GM06990 (cell line): Measurements from ENCODE around the gene GOLGA2.

Source experiments
- DNase-seq: peaks from one replicate; pipeline ENCODE4 v3.0.0-alpha.2; 2011; ENCODE audit not compliant: insufficient read length; ENCODE audit errors: extremely low read depth
- H3K27me3 ChIP-seq: replicated peaks from 2 replicates; pipeline ENCODE4 v1.6.0; 2011; ENCODE audit warnings: low read length; ENCODE audit not compliant: control insufficient read depth, insufficient read depth
- H3K36me3 ChIP-seq: 2 replicates; pipeline ENCODE4 v1.5.1; 2011; ENCODE audit warnings: low read length; ENCODE audit not compliant: control insufficient read depth, insufficient read depth
- H3K4me3 ChIP-seq: replicated peaks from 2 replicates; pipeline ENCODE4 v1.5.1; 2011; ENCODE audit warnings: low read depth, mild to moderate bottlenecking, control low read depth, low read length
- TF ChIP-seq, protein P1 (sequence below): IDR thresholded peaks from 2 replicates; pipeline ENCODE4 v1.5.1; 2011; ENCODE audit warnings: low read length, control low read depth, mild to moderate bottlenecking, inconsistent platforms; ENCODE audit not compliant: insufficient read depth, poor library complexity, severe bottlenecking

GOLGA2 gene

DNA sequence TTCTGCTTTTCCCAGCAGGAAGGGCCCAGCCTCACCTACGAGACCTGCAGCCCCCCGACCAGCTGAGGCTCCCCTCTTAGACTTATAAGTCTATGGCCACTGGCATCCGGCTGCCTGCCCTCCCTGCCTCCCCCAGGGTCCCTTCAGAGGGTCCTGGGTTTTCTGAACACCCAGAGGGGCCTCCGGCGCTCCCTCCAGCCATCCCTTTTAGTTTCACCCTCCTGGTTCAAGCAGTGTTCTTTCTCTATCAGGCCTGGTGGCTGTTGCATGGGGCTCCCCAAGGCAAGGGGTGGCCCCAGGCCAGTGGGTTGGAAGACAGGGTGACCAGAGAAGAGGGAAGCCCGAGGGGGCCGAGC is 21.8 kb downstream of the GOLGA2 start:
- DNase-seq, result no peak
- Histone ChIP-seq H3K4me3 (no peak overlapping the region), H3K27me3 (peaks cover 1% of the 10 kb centered on the region; the same call in 1 of the 2 replicates), H3K36me3 (peaks cover 13% of the 10 kb centered on the region)
- TF ChIP-seq, protein P1, sequence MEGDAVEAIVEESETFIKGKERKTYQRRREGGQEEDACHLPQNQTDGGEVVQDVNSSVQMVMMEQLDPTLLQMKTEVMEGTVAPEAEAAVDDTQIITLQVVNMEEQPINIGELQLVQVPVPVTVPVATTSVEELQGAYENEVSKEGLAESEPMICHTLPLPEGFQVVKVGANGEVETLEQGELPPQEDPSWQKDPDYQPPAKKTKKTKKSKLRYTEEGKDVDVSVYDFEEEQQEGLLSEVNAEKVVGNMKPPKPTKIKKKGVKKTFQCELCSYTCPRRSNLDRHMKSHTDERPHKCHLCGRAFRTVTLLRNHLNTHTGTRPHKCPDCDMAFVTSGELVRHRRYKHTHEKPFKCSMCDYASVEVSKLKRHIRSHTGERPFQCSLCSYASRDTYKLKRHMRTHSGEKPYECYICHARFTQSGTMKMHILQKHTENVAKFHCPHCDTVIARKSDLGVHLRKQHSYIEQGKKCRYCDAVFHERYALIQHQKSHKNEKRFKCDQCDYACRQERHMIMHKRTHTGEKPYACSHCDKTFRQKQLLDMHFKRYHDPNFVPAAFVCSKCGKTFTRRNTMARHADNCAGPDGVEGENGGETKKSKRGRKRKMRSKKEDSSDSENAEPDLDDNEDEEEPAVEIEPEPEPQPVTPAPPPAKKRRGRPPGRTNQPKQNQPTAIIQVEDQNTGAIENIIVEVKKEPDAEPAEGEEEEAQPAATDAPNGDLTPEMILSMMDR, result no peak

DNA sequence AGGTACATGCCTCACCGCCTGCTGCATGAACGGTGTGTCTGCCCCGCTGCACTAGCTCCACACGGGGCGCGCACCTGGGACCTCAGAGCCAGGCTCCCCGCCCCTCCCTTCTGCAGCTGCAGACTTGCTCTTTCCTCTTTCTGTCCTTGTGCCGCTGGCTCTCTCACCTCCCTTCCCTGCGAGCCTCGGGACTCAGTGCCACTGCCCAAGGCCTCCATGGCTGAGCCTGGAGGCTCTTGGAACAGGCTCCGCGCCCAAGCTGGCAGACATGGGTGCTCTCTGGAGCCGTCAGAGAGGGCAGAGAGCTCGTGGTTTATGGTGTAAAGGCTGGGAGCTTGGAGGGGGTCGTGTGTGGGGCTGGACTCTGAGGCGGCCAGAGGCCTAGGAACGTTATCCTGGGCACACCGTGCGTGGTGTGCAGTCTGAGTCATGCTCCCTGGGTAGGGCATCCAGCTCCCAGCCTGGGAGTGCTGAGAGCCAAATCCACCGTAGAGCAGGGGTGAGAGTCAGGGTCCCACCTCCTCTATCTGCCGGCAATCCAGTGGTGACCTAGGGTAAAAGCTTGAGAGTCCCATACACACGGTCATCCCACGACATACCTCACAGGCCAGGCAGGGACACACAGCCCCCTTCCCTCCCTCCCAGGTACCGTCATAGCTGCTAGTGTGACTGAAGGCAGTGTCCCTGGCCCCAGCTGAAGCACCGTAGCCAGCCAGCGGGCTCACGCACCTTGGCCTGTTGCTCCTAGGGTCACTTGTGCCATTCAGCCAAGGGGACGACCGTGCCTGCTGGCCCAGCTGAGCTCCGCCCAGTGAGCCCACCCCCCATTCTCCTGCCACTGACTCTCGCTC is 22.4 kb downstream of the GOLGA2 start:
- TF ChIP-seq, protein P1, result no peak
- H3K4me3 ChIP-seq, result no peak overlapping the region
- H3K27me3 ChIP-seq, result peaks cover 1% of the 10 kb centered on the region; the same call in 1 of the 2 replicates
- peaks cover 9% of the 10 kb centered on the region for H3K36me3 ChIP-seq
- DNase-seq, result no peak

DNA sequence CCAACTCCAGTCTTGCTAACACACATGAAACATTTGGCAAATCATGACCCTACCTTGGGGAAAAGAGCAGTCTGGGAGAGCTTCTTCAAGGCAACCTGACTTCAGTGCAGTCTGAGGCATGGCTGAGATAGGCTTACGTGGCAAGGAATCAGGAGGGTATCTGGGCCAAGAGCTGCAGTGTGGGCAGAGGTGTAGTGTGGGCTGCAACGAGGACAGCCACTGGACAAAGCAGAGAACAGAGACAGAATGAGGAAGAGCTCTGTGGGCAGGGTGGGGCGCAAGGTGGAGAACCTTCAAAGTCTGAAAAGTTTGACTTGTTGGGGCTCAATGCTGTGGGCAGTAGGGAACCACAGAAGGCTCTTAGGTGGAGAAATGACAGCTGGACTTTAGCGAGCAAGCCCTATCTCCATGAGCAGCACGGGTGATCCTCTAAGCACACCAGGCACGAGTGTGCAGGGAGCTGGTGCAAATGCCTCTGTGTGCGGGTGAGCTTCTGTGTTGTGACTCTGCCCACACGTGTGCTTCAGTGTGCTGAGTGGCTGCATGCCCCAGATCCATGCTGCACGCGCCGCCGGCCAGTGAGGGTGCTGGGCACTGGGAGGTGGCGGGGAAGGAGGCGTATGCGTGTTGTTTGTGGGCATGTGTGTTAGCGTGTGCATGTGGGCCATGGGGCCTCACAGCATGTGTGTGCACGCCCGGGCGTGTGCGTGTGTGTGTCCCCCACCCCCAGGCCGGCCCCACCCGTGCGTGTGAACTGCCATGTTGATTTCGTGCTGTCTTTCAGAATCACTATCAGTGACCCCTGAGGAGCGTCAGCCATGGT is 23.3 kb downstream of the GOLGA2 start:
- Histone ChIP-seq H3K4me3 (no peak overlapping the region), H3K36me3 (peaks cover 6% of the 10 kb centered on the region), H3K27me3 (peaks cover 1% of the 10 kb centered on the region; the same call in 1 of the 2 replicates)
- no peak for DNase-seq
- TF ChIP-seq, protein P1, result no peak

DNA sequence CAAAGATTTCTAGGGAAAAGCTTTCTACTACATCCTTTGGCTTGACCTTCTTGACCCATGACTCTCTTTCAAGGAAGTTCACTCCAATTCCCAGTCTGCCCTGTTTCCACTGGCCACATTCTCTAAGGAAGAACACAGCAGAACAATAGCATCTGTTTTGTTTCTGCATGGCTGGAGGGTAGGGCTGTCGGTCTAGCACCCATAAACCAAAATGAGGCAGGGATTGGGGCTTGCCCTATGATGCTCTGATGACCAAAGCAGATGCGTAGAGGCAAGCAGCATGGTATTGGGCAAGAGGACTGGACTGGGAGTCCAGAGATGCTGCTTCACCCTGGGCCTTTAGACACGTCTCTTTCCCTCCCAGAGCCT is 24.1 kb downstream of the GOLGA2 start:
- H3K4me3 ChIP-seq, result no peak overlapping the region
- no peaks in the 10 kb centered on the region for H3K36me3 ChIP-seq
- no peak for DNase-seq
- TF ChIP-seq, protein P1, result no peak
- H3K27me3 ChIP-seq, result peaks cover 1% of the 10 kb centered on the region; the same call in 1 of the 2 replicates

DNA sequence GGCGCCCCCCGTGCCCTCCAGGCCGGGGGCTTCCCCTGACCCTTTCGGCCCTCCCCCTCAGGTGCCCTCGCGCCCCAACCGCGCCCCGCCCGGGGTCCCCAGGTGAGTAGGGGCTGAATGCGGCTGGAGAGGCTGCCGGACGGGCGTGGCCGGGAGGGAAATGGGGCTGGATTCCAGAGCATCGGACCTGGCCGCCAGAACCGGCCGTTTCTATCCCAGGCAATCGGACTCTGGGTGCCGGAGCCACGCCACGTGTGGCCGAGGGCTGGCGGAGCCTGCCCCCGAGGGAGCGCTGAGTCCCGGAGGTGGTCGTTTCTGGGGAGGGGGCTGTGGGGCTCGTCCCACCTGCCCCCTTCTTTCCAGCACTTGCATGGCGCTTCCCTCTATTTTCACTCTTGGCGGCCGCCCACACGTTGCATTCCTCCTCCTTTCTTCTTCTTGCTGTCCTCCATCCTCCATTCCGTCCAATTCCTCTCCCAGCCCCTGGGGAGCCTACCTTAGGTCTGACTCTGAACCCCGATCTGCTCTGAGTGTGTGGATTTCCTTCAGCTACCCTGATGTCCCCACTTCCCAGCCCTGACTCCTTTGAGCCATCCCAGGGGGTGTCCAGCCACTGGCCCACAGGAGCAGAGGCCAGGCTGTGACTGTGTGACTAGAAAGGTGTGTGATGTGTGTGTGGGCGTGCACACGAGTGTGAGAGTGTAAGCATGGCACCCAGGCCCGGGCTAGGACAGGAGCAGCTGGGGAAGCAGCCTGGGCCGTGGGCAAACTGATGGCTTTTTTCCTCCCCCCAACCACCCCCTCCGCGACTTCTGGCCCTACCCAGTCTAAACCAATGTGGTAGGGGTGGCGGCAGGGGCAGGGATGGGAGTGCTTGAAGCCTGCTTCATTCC is 24.7 kb downstream of the GOLGA2 start:
- TF ChIP-seq, protein P1, result no peak
- peaks cover 1% of the 10 kb centered on the region; the same call in 1 of the 2 replicates for H3K27me3 ChIP-seq
- H3K4me3 ChIP-seq, result peak overlapping the region; percentile 39
- no peak for DNase-seq
- H3K36me3 ChIP-seq, result no peaks in the 10 kb centered on the region
